Caki2 (cell line): ENCODE data around the gene ITPR3. TPM values are rescaled to one million over a fixed set of nuclear protein-coding genes. Genes with fewer than 3 reads are reported as not detected.

Source experiments
- DNase-seq: peaks from one replicate; pipeline ENCODE4 v3.0.0-alpha.2; 2015; ENCODE audit warnings: low read depth
- in situ Hi-C: cut with HindIII; loops from 2 replicates; pipeline ENCODE4 v1.10.0; 2016; ENCODE audit warnings: low sequenced_read_pairs, low pct_unique_long_range_greater_than_20kb, mixed read lengths
- total RNA-seq: library from RNA; depleted of rRNA; stranded (reverse); fragments of >200 nt; shearing (Covaris generic); gene quantifications from 2 replicates; pipeline ENCODE4 v1.2.3, GENCODE V29; 2014; ENCODE audit warnings: low replicate concordance

Gene ITPR3
- total RNA-seq, 1 experiment from 2014 or later: 59.3 TPM

- in situ Hi-C loops: no loop called here
- DNase-seq: no peak
Observed at GRCh38 chr6:33609019-33609418, 12.1 kb upstream of the ITPR3 start.

GRCh38 chr6:33609528-33609927 lies 11.6 kb upstream of the ITPR3 start:
- DNase-seq: peak; percentile 63
- in situ Hi-C loops: no loop called here

- no peak for DNase-seq
- in situ Hi-C loops: no loop called here
Observed at GRCh38 chr6:33610067-33610466, 11.1 kb upstream of the ITPR3 start.

GRCh38 chr6:33610779-33611732 lies 10.1 kb upstream of the ITPR3 start:
- in situ Hi-C loops: no loop called here
- no peak for DNase-seq

GRCh38 chr6:33613146-33613794 lies 7.9 kb upstream of the ITPR3 start:
- DNase-seq: no peak
- in situ Hi-C loops: no loop called here

GRCh38 chr6:33613795-33614168 lies 7.3 kb upstream of the ITPR3 start:
- DNase-seq: no peak
- in situ Hi-C loops: no loop called here

- DNase-seq: no peak
- in situ Hi-C loops: no loop called here
Observed at GRCh38 chr6:33616113-33616512, 5.0 kb upstream of the ITPR3 start.

- no peak for DNase-seq
- in situ Hi-C loops: no loop called here
Observed at GRCh38 chr6:33616913-33617312, 4.2 kb upstream of the ITPR3 start.

GRCh38 chr6:33619166-33619840 lies 1.8 kb upstream of the ITPR3 start:
- in situ Hi-C loops: no loop called here
- DNase-seq: no peak

GRCh38 chr6:33620158-33620855 lies 815 bp upstream of the ITPR3 start:
- peak; percentile 67 for DNase-seq
- in situ Hi-C loops: no loop called here

GRCh38 chr6:33621711-33622388 lies 728 bp downstream of the ITPR3 start:
- in situ Hi-C loops: no loop called here
- peak; percentile 86 for DNase-seq

GRCh38 chr6:33622456-33623431 lies 1.6 kb downstream of the ITPR3 start:
- peak; percentile 59 for DNase-seq
- in situ Hi-C loops: no loop called here

- in situ Hi-C loops: no loop called here
- no peak for DNase-seq
Observed at GRCh38 chr6:33623895-33624381, 2.8 kb downstream of the ITPR3 start.

GRCh38 chr6:33624856-33625255 lies 3.7 kb downstream of the ITPR3 start:
- in situ Hi-C loops: no loop called here
- no peak for DNase-seq

GRCh38 chr6:33627876-33628275 lies 6.8 kb downstream of the ITPR3 start:
- DNase-seq: no peak
- in situ Hi-C loops: no loop called here

GRCh38 chr6:33628401-33628964 lies 7.4 kb downstream of the ITPR3 start:
- in situ Hi-C loops: no loop called here
- DNase-seq: no peak
